ENCODE data around the gene PRKAA2. TPM values are rescaled to one million over a fixed set of nuclear protein-coding genes. Genes with fewer than 3 reads are reported as not detected.

Gene PRKAA2
- total RNA-seq, 6 experiments from 2014 or later, result 0.37 to 3.2 (median 1.2) TPM

- H3K36me3 ChIP-seq, result no peaks in the 10 kb centered on the region
- H3K27me3 ChIP-seq, result no peaks in the 10 kb centered on the region
- WGBS (ENCODE audit: insufficient coverage, low coverage, low lambda C conversion rate, missing lambda C conversion rate), result 90% methylated on average over 1 of the region's 2 CpGs
- H3K9me3 ChIP-seq, result no peaks in the 10 kb centered on the region
- ATAC-seq, result no peak
- intact Hi-C loops (cut with DNase I), result no loop called here
- no peak for DNase-seq
- H3K4me1 ChIP-seq, result no peaks in the 10 kb centered on the region
- H3K27ac ChIP-seq, result no peak overlapping the region
- no peak overlapping the region for H3K4me3 ChIP-seq
- TF ChIP-seq POLR2A (IDR thresholded peaks at IDR 0.05) (no peak), CTCF (IDR thresholded peaks at IDR 0.05) (no peak)
These were observed 26.4 kb downstream of the PRKAA2 start for GRCh38 chr1:56671542-56671941.

- TF ChIP-seq CTCF (IDR thresholded peaks at IDR 0.05) (no peak), POLR2A (IDR thresholded peaks at IDR 0.05) (no peak)
- Histone ChIP-seq H3K4me1 (no peaks in the 10 kb centered on the region), H3K27me3 (no peaks in the 10 kb centered on the region), H3K9me3 (no peaks in the 10 kb centered on the region), H3K4me3 (no peak overlapping the region), H3K27ac (no peak overlapping the region), H3K36me3 (no peaks in the 10 kb centered on the region)
- DNase-seq (no peak), ATAC-seq (no peak)
- intact Hi-C loops (cut with DNase I), result no loop called here
- WGBS (ENCODE audit: insufficient coverage, low coverage, low lambda C conversion rate, missing lambda C conversion rate), result 75% methylated on average over 1 of the region's 1 CpG
These were observed 27.5 kb downstream of the PRKAA2 start for GRCh38 chr1:56672579-56672978.

- no peak for TF ChIP-seq CTCF (IDR thresholded peaks at IDR 0.05)
- no peak for TF ChIP-seq POLR2A (IDR thresholded peaks at IDR 0.05)
- Histone ChIP-seq H3K4me1 (no peaks in the 10 kb centered on the region), H3K27me3 (no peaks in the 10 kb centered on the region), H3K36me3 (no peaks in the 10 kb centered on the region), H3K9me3 (no peaks in the 10 kb centered on the region), H3K4me3 (no peak overlapping the region), H3K27ac (no peak overlapping the region)
- DNase-seq, result no peak
- intact Hi-C loops (cut with DNase I), result no loop called here
- no peak for ATAC-seq
These were observed 30.6 kb downstream of the PRKAA2 start for GRCh38 chr1:56675763-56676162.

- intact Hi-C loops (cut with DNase I), result no loop called here
- WGBS (ENCODE audit: insufficient coverage, low coverage, low lambda C conversion rate, missing lambda C conversion rate), result 44% methylated on average over 2 of the region's 2 CpGs
These were observed 31.5 kb downstream of the PRKAA2 start for GRCh38 chr1:56676571-56677035.

More at GRCh38 chr1:56676571-56677035, 31.5 kb downstream of the PRKAA2 start:
- Histone ChIP-seq H3K4me1 (no peaks in the 10 kb centered on the region), H3K36me3 (no peaks in the 10 kb centered on the region), H3K9me3 (no peaks in the 10 kb centered on the region), H3K4me3 (no peak overlapping the region), H3K27ac (no peak overlapping the region), H3K27me3 (no peaks in the 10 kb centered on the region)
- TF ChIP-seq POLR2A (IDR thresholded peaks at IDR 0.05) (no peak), CTCF (IDR thresholded peaks at IDR 0.05) (no peak)
- no peak for DNase-seq
- ATAC-seq, result no peak
